Astrocyte (in vitro differentiated cells and primary cell): ENCODE results near the gene MDFI.

Experiments
- CTCF ChIP-seq: IDR thresholded peaks from 2 replicates; pipeline ENCODE4 v1.5.1; 2011; ENCODE audit warnings: low read depth, mild to moderate bottlenecking, inconsistent platforms, low read length, moderate library complexity; ENCODE audit not compliant: insufficient read depth
- EZH2 ChIP-seq: IDR thresholded peaks from 2 replicates; pipeline ENCODE4 v1.6.1; 2012; ENCODE audit warnings: mild to moderate bottlenecking, low read length, inconsistent platforms; ENCODE audit not compliant: insufficient read depth

GRCh38 chr6:41650120-41650519 lies 11.9 kb downstream of the MDFI start:
- TF ChIP-seq CTCF = no peak
- TF ChIP-seq EZH2 = no peak
